DOHH2 (cell line): Measurements from ENCODE around the gene WWOX.

Experiments used
- EZH2phosphoT487 ChIP-seq: fragments of 200-600 bp; sonication (generic); IDR thresholded peaks from 2 replicates; pipeline ENCODE4 v1.6.1; 2017; ENCODE audit warnings: borderline replicate concordance, mild to moderate bottlenecking, antibody characterized with exemption, low read length, moderate library complexity, mixed read lengths
- TF ChIP-seq, protein P1 (sequence below): fragments of 200-600 bp; sonication (generic); IDR thresholded peaks from one replicate; pipeline ENCODE4 v1.5.1; 2014; ENCODE audit warnings: antibody characterized with exemption, mild to moderate bottlenecking, low read depth, low read length; ENCODE audit not compliant: poor library complexity, severe bottlenecking

DNA sequence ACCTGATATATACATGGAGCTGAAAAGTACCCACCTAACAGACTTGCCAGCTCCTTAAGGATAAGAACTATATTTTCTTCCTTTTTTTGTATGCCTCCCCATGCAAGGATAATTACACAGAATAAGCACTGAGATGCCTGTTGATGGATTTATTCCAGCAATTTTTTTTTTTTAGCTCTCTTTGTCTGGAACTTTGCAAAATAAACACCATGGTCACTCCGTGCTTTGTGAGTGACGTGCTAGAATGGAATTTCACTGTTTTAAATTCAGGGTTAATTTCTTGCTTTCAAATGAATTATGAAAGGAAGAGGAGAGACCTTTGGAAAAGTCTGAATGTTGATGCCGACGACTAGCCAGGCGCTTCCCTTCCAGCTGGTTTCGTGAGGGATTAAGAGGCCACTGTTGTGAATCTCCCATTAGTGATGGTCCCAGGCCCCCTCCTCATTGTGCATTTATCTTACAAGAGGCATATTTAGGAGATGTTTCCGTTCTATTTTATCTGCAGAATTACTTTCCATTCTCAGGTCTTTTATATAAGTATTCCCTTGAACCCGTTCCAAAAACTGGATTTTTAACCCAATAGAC, 529.1 kb downstream of the WWOX start:
- TF ChIP-seq, protein P1, sequence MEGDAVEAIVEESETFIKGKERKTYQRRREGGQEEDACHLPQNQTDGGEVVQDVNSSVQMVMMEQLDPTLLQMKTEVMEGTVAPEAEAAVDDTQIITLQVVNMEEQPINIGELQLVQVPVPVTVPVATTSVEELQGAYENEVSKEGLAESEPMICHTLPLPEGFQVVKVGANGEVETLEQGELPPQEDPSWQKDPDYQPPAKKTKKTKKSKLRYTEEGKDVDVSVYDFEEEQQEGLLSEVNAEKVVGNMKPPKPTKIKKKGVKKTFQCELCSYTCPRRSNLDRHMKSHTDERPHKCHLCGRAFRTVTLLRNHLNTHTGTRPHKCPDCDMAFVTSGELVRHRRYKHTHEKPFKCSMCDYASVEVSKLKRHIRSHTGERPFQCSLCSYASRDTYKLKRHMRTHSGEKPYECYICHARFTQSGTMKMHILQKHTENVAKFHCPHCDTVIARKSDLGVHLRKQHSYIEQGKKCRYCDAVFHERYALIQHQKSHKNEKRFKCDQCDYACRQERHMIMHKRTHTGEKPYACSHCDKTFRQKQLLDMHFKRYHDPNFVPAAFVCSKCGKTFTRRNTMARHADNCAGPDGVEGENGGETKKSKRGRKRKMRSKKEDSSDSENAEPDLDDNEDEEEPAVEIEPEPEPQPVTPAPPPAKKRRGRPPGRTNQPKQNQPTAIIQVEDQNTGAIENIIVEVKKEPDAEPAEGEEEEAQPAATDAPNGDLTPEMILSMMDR: no peak
- TF ChIP-seq EZH2phosphoT487: no peak
